ELF-1 (cell line): ENCODE results near the gene U2AF1L4.

Experiments
- DNase-seq: peaks from one replicate; pipeline ENCODE4 v3.0.0-alpha.2; 2016; ENCODE audit warnings: low read depth, low spot score

The U2AF1L4 gene

DNA sequence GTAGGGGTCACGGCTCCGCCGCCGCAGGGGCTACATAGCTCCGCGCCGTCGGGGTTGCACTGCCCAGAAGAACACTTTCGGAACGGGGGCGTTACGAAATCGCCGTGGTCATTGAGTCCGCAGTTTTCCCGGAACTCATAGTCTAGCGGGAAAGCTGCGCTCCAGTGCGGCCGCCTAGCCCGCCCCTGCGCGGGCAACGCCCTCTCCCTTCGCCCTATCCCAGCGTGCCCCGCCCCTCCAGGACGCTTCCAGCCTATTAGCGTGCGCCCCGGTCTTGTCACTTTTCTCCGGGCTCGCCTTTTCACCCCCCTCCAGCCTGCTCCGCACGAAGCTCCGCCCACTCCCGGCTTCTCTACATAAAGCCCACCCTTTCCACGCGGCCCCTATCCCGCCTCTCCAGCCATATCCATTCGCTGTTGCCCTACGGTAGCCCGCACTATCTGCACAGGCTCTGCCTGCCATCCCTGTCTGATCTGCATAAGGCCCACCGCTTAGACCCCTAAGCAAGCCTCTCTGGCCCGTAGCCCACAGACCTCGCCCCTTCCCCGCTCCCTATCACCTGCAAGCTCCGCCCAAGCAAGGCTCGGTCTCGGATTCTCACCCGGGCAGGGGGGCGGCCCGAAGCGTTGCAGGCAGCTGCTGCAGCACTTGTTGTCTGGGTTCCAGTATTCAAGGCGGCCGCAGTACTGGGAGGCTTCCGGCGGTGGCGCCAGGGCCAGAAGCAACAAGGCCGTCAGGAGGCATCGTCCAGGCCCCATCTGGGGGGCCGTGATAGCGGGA, 4.6 kb downstream of the U2AF1L4 start:
- peak; percentile 99 for DNase-seq

DNA sequence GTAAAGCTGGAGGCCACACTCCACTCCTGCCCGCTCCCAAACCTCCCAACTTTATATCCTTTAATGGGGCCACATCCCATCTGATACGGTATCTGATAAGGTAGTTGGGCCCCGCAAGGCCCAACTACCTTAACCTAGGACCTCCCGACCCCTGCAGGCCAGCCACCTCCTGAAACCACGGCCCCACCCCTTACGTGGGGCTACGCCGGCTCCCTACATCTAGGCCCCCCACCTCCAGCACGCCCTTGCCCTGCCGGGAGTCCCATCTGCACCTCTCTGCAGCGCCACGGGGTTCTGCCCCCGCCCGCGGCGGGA, 5.2 kb downstream of the U2AF1L4 start:
- no peak for DNase-seq

DNA sequence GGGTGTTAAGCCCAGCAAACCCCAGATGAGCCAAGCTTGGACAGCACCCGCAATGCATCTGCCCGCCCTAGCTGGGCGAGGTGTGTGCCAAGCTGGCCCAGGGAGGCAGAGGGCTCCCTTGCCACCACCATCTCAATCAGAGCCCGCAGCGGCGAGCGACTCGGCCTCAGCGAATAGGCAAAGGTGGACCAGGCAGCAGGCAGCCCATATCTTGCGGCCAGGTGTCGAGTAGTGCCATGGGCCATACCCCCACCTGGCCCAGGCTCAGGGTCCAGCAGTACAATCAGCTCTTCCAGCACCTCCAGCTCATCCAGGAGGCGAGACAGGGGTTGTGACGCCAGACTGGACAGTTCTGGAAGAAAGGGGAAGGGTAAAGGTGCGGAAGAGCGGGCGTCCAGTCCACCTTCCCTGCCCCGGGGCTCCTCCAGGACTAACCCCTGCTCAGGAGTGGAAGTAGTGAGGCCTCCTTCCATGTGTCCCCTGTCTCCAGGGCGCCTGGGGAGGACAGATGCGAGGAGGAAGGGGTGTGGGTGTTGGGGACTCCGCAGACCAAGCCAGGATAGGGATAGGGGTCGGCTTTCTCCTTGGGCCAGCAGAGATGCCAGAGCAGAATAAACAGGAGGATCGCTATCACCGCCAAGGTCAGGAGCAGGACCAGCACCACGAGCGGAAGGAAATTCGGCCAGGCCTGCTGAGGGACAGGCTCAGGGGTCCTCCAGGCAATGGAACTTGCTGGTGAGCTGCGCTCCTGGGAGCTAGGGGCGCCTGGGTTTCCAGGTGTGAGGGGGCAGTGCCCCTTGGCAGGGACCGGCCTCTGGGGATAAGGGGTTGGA, 5.7 kb downstream of the U2AF1L4 start:
- DNase-seq: no peak

DNA sequence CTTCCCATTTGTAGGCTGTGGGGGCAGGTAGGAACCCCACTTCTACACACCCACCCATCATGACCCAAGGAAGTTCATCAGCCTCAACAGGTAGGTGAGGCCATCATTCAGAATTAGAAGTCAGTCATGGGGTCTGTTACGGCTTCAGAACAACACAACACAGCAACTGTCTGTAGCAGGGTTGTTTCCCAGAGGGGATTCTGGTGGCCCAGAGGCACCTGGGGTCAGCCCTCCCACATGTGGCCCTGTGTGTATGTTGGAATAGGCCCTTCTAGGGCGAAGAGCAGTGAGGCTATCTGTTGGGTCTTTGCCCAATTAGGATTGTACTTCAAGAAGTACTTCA, 6.4 kb downstream of the U2AF1L4 start:
- DNase-seq: no peak

DNA sequence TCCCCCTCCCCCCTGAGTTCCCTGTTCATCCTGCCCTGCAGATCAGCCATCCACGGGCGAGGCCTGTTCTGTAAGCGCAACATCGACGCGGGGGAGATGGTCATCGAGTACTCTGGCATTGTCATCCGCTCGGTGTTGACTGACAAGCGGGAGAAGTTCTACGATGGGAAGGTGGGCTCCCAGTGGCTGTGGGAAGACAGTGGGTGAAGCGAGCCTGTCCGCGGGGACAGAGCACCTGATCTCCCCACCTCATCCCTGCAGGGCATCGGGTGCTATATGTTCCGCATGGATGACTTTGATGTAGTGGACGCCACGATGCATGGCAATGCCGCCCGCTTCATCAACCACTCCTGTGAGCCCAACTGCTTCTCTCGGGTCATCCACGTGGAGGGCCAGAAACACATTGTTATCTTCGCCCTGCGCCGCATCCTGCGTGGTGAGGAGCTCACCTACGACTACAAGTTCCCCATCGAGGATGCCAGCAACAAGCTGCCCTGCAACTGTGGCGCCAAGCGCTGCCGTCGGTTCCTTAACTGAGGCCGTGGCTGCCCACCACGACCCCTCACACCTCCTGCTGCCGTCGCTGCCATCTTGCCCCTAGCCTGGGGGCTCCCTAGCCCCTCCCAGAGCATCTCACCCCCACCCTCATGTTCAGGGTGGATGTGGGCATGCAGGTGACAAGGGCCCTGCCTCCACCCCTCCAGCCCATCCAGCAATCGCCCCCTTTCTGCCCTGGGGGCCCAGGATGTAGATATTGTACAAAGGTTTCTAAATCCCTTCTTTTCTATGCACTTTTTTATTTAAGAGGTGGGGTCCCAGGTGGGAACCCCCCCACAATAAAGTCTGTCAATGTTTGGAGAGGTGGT, 7.0 kb downstream of the U2AF1L4 start:
- DNase-seq: no peak

DNA sequence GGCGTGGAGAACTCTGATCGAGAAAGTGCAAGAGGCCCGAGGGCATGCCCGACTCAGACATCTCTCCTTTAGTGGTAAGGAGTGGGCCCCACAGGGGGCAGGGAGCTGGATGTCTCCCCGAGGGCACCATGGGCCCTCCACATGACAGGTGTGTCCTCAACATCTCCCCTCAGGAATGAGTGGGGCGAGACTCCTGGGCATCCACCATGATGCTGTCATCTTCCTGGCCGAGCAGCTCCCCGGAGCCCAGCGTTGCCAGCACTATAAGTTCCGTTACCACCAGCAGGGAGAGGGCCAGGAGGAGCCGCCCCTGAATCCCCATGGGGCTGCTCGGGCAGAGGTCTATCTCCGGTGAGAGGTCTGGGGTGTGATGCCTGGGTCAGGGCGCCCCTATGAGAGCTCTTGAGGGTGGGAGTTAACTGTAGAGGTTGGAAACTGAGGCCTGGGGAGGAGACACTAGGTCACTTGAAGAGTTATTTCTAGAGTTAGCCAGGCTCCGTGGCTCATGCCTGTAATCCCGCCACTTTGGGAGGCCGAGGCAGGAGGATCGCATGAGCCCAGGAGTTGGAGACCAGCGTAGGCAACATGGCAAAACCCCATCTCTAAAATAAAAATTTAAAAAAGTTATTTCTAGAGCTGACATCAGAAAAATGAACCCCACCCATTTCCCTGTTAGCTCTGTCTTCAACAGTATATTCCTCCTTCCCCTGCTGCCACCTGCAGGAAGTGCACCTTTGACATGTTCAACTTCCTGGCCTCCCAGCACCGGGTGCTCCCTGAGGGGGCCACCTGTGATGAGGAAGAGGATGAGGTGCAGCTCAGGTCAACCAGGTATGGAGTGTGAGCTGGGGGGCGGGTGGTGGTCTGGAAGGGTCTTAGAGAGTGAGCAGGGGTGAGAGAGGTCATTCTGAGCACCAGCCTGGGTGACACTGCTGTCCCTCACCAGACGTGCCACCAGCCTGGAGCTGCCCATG, 8.0 kb downstream of the U2AF1L4 start:
- no peak for DNase-seq

DNA sequence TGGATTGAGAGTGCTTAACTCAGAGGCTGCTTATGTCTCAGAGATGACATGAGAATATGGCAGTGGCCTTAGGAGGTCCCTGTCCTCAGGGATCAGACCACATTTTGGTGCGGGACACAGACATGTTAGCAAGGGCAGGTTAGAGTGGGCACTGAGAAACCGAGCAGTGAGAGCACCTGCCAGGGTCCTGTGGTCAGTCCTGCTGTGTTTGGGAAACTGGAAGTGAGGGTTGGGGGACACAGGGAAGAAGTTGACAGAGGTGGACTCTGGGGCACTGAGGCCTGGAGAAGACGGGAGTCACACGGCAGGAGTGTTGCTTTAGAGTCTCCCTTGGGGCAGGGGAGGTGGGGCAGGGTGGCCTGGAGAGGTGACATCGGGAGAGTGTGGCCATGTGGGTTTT, 10.3 kb downstream of the U2AF1L4 start:
- no peak for DNase-seq

DNA sequence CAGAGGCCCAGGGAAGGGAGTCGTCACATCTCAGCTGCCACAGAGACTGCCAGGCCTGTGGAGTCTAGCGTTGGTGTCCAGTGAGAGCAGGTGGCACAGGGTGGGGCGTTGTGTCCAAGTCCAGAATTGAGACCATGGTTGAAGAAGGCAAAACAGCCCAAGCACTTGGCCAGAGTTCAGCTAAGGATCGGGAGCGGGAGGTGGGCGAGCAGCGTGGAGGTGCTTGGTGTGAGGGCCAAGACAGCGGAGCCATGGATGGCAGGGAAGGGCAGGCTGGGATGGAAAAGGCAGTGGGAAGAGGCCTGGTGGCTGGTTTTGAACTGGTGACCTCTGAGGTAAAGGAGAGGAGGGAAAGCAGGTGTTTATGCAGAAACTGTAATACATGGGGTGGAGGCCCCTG, 10.9 kb downstream of the U2AF1L4 start:
- DNase-seq: no peak

DNA sequence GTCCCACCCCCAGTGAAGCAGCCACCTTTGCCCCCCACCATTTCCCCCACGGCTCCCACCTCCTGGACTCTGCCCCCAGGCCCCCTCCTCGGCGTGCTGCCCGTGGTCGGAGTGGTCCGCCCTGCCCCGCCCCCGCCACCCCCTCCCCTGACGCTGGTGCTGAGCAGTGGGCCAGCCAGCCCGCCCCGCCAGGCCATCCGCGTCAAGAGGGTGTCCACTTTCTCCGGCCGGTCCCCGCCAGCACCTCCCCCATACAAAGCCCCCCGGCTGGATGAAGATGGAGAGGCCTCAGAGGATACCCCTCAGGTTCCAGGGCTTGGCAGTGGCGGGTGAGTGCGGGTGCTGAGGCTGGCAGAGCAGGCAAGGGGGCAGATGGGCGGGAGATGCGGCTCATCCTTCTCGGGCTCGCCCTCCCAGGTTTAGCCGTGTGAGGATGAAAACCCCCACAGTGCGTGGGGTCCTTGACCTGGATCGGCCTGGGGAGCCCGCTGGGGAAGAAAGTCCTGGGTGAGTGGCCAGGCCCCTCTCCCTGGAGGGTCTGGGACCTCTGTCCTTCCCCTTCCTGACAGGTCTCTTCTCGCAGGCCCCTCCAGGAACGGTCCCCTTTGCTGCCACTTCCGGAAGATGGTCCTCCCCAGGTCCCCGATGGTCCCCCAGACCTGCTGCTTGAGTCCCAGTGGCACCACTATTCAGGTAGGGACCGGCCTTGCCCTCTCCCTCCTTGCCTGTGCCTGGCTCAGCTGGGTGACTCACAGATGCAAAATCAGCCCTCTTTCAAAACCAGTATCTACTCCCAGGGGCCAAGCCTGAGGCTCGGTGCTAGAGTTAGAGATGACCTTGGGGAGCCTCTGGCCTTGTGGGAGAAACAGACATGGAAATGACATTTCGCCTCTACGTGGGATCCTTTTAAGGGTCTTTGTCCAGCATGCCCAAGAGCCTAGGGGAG, 11.8 kb downstream of the U2AF1L4 start:
- DNase-seq: no peak

DNA sequence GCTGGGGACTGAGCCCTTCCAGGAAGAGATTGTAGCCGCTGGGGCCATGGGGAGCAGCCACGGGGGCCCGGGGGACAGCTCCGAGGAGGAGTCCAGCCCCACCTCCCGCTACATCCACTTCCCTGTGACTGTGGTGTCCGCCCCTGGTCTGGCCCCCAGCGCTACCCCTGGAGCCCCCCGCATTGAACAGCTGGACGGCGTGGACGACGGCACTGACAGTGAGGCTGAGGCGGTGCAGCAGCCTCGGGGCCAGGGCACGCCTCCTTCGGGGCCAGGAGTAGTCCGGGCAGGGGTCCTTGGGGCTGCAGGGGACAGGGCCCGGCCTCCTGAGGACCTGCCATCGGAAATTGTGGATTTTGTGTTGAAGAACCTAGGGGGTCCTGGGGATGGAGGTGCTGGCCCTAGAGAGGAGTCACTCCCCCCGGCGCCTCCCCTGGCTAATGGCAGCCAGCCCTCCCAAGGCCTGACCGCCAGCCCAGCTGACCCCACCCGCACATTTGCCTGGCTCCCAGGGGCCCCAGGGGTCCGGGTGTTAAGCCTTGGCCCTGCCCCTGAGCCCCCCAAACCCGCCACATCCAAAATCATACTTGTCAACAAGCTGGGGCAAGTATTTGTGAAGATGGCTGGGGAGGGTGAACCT, 12.6 kb downstream of the U2AF1L4 start:
- DNase-seq: no peak

DNA sequence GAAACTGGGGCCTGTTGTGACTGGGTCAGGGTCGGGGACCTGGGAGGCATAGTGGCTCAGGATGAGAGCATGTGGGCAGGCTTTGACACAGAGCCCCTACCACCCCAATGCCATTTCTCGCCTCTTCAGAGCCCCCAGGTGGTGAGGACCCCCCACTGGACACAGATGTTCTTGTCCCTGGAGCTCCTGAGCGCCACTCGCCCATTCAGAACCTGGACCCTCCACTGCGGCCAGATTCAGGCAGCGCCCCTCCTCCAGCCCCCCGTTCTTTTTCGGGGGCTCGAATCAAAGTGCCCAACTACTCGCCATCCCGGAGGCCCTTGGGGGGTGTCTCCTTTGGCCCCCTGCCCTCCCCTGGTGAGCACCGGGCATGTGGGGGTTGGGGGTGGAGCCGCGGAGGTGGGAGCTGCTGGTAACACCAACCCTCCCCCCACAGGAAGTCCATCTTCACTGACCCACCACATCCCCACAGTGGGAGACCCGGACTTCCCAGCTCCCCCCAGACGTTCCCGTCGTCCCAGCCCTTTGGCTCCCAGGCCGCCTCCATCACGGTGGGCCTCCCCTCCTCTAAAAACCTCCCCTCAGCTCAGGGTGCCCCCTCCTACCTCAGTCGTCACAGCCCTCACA, 13.3 kb downstream of the U2AF1L4 start:
- no peak for DNase-seq

DNA sequence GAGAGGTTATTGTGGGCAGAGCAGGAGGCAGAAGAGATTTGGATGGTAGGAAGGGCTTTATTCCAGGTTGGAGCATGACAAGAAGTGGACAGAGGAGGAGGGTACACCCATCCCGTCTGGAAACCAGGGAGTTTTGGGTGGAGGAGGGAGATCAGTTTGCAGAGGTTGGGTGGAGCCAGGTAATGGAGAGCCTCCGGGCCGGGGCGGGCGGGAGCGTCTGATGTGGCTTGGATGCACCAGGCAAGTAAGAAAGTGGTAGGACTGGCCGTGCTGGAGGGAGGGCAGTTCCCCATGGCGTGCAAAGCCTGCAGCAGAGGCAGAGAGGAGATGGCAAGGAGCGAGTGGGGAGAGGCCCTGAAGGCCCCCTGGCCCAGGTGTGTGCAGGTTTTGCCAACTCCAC, 13.9 kb downstream of the U2AF1L4 start:
- no peak for DNase-seq

DNA sequence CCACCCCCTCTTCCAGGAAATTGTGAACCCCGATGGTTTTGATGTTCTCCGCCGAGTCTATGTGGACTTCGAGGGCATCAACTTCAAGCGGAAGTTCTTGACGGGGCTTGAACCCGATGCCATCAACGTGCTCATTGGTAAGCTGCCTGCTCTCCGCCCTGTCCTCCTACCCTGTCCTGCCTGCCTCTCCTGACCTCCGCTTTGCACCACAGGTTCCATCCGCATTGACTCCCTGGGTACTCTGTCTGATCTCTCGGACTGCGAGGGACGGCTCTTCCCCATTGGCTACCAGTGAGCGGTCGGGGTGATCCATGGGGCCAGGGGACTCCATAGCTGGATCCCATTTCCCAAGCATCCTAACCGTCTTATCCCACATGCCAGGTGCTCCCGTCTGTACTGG, 14.9 kb downstream of the U2AF1L4 start:
- no peak for DNase-seq

DNA sequence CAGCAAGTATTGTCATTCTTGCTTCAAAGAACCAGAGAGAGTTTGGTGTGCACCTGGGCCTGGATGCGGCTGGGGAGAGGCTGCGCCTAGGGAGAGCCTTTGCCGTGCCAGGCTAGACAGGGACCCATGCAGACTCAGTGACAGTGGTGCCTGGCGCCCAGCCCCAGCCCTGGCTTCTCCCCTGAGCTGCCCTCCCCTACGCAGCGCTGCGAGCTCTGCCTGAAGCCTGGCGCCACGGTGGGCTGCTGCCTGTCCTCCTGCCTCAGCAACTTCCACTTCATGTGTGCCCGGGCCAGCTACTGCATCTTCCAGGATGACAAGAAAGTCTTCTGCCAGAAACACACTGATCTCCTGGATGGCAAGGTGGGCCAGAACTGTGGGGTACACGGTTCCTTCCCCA, 15.5 kb downstream of the U2AF1L4 start:
- no peak for DNase-seq

DNA sequence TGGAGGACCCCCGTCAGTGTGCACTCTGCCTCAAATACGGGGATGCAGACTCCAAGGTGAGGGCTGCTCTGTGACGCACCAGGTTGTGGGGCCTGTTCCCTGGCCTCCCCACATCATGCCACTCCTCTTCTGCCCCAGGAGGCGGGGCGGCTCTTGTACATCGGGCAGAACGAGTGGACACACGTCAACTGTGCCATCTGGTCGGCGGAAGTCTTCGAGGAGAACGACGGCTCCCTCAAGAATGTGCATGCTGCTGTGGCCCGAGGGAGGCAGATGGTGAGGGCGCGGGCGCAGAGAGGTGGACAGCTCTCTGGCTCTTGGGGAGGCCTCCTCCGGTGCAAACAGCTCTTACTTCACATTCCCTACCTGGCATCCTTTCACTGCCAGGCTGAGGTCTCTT, 16.2 kb downstream of the U2AF1L4 start:
- DNase-seq: no peak

DNA sequence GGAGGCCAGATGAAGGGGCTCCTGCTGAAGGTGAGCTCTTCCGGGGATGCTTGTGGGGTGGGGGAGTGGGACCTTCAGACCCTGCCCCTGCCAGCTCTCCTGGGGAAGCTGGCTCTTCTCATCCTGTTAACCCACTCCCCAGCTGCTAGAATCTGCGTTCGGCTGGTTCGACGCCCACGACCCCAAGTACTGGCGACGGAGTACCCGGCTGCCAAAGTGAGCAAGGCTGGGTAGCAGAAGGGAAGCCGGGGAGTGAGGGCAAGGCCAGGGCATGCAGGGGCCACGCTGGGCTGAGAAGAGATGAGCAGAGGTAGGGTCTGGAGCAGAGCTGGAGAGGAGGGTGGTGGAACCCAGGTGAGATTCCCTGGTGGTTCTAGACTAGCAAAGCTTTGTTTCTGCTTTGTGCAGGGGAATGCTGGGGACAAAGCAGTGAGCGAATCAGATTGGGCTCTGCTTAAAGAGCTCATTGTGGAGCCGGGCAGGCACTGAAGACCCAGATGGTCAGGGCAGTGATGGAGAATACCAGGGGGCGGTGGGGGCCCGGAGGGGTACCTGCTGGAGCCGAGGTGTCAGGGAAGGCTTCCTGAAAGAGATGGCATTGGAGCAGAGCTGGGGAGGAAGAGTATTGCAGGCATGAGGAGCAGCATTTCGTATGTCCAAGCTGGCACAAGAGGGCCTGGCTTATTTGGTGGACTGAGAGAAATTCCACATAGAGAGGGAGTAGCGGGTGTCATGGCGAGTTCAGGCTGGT, 17.1 kb downstream of the U2AF1L4 start:
- DNase-seq: no peak

DNA sequence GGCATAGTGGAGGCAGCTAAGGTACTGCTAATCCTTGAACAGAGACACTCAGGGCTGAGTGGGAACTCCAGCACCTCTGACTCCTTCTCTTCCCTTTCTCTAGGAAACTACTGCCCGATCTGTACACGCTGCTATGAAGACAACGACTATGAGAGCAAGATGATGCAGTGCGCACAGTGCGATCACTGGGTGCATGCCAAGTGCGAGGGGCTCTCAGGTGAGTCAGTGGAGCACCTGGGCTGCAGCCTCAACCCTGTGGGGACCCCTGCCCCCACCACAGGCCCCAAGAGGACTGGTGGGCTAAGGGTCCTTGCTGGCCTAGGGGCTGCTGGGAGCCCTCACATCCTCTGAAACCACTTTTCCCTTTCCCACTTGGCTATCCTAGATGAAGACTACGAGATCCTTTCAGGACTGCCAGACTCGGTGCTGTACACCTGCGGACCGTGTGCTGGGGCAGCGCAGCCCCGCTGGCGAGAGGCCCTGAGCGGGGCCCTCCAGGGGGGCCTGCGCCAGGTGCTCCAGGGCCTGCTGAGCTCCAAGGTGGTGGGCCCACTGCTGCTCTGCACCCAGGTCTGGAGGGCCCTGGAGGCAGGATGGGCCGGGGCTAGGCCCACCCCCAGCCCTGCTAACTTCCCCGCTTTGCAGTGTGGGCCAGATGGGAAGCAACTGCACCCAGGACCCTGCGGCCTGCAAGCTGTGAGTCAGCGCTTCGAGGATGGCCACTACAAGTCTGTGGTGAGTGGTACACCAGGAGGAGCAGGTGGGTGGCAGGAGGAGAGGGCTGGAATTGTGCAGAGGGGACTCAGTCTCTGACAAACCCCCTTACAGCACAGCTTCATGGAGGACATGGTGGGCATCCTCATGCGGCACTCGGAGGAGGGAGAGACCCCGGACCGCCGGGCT, 17.9 kb downstream of the U2AF1L4 start:
- no peak for DNase-seq
